Stimulated activated effector memory CD8-positive, alpha-beta T cell treated with anti-CD3 and anti-CD28 coated beads, Interleukin-12 subunit alpha, Interleukin-12 subunit beta, amount 100 ng/mL, for 72 hours (primary cell): ENCODE measurements around the gene GMPPA.

Experiments used
- ATAC-seq: fragments of 150-1000 bp; cut with Tn5 transposase; 2 replicates; pipeline ENCODE4 v1.10.0; 2021
- DNase-seq, 2 donors: peaks; one replicate each; pipeline ENCODE4 v3.0.0; 2021 to 2022; ENCODE audit warnings: low spot score in 2 of 2
- H3K27ac Mint-ChIP-seq: one replicate; pipeline ENCODE4 v1.8.0; 2022; ENCODE audit warnings: mild to moderate bottlenecking, mixed read lengths
- H3K36me3 Mint-ChIP-seq: one replicate; pipeline ENCODE4 v1.8.0; 2022; ENCODE audit warnings: mild to moderate bottlenecking, mixed read lengths
- H3K4me1 Mint-ChIP-seq: one replicate; pipeline ENCODE4 v1.8.0; 2022; ENCODE audit warnings: mixed read lengths
- H3K4me3 Mint-ChIP-seq: one replicate; pipeline ENCODE4 v1.8.0; 2022; ENCODE audit warnings: mild to moderate bottlenecking, mixed read lengths
- H3K9me3 Mint-ChIP-seq: one replicate; pipeline ENCODE4 v1.8.0; 2022; ENCODE audit warnings: mixed read lengths

The GMPPA gene

GRCh38 chr2:219490186-219490585 is 8.5 kb upstream of the GMPPA start:
- Mint-ChIP-seq H3K36me3 (no peaks in the 10 kb centered on the region), H3K27ac (no peak overlapping the region), H3K4me3 (no peak overlapping the region), H3K9me3 (no peaks in the 10 kb centered on the region), H3K4me1 (no peaks in the 10 kb centered on the region)
- no peak for ATAC-seq
- DNase-seq, result no peak

DNA sequence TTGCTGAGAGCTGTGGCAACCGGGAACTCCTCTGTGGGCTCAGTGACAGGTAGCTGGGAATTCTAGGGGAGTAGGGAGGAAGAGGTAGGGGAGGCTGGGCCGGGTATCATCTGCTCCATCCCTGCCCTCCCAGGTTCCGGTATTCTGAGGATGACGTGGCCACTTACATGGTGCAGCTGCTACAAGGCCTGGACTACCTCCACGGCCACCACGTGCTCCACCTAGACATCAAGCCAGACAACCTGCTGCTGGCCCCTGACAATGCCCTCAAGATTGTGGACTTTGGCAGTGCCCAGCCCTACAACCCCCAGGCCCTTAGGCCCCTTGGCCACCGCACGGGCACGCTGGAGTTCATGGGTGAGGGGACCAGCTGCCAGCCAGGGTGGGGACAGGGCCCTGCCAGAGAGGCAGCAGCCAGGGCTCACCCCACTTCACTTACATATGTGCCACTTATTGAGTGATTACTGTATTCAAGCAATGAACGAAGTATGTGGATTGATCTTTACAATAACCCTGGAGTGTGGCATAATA is 8.0 kb upstream of the GMPPA start:
- no peak overlapping the region for H3K4me3 Mint-ChIP-seq
- no peaks in the 10 kb centered on the region for H3K9me3 Mint-ChIP-seq
- ATAC-seq, result no peak
- no peaks in the 10 kb centered on the region for H3K4me1 Mint-ChIP-seq
- DNase-seq, result no peak
- no peaks in the 10 kb centered on the region for H3K36me3 Mint-ChIP-seq
- no peak overlapping the region for H3K27ac Mint-ChIP-seq

GRCh38 chr2:219491278-219491963 is 7.3 kb upstream of the GMPPA start:
- no peak overlapping the region for H3K27ac Mint-ChIP-seq
- ATAC-seq (no peak), DNase-seq (no peak)
- no peak overlapping the region for H3K4me3 Mint-ChIP-seq
- H3K36me3 Mint-ChIP-seq, result no peaks in the 10 kb centered on the region
- peaks cover 3% of the 10 kb centered on the region for H3K4me1 Mint-ChIP-seq
- H3K9me3 Mint-ChIP-seq, result no peaks in the 10 kb centered on the region

DNA sequence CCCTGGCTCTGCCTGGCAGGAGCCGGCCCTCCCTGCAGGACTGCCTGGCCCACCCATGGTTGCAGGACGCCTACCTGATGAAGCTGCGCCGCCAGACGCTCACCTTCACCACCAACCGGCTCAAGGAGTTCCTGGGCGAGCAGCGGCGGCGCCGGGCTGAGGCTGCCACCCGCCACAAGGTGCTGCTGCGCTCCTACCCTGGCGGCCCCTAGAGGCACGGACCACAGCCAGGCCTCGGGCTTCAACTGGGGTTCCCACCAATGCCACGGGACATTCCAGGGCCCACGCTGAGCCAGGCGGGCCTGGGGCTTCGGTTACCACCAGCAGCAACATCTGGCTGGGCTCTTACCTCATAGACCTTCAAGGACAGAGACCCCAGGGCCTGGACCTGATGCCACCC is 6.1 kb upstream of the GMPPA start:
- DNase-seq (no peak), ATAC-seq (no peak)
- peaks cover 15% of the 10 kb centered on the region for H3K4me1 Mint-ChIP-seq
- H3K27ac Mint-ChIP-seq, result no peak overlapping the region
- H3K4me3 Mint-ChIP-seq, result no peak overlapping the region
- H3K36me3 Mint-ChIP-seq, result no peaks in the 10 kb centered on the region
- H3K9me3 Mint-ChIP-seq, result no peaks in the 10 kb centered on the region

DNA sequence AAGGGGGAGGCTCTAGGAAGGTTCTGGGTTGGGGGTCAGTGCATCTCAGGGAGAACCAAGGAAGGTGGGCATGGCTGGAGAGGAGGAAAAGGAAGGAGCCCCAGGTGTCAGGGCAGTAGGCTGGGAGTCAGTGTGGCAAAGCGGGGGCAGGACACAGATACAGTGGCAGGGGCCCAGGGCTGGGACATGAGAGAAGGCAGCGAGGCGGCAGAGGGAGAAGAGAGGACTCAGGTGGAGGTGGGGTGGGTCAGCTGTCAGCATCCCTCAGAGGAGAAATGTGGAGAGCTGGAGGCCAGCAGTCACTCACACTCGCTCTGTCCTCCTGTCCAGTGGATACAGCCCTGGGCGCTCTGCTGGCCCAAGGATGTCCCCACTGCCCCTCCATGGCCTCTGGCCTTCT is 5.6 kb upstream of the GMPPA start:
- Mint-ChIP-seq H3K4me1 (peaks cover 20% of the 10 kb centered on the region), H3K4me3 (no peak overlapping the region), H3K36me3 (peaks cover 2% of the 10 kb centered on the region), H3K9me3 (no peaks in the 10 kb centered on the region), H3K27ac (no peak overlapping the region)
- DNase-seq (no peak), ATAC-seq (no peak)

DNA sequence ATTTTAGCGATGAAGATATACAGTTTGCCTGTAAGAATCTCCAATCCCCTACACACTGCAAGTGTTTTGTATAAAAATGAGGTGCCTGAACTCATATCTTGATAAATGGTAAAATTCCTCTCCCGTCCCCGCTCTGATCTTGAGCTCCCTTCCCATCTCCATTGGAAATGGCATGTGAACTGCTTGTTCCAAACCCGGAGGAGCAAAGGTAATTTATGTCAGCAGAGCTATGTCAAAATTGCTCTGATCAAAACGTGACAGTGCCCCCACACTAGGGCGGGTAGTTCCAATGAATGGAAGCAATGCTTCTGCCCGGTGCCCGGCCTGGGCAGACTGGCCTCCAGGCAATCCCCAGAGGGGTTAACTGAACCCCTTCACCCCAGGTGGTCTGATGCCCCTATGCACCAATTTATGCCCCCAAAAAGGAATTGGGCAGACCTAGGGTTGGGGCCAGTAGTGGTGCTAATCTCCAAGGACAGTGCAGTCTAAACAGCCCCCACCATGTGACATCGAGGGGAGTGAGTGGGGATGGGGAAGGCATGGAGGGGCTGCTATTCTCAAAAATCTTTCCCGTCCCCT is 3.6 kb upstream of the GMPPA start:
- H3K4me1 Mint-ChIP-seq, result peaks cover 40% of the 10 kb centered on the region
- H3K9me3 Mint-ChIP-seq, result no peaks in the 10 kb centered on the region
- H3K4me3 Mint-ChIP-seq, result no peak overlapping the region
- no peak overlapping the region for H3K27ac Mint-ChIP-seq
- ATAC-seq (no peak), DNase-seq (no peak)
- peaks cover 10% of the 10 kb centered on the region for H3K36me3 Mint-ChIP-seq

- Mint-ChIP-seq H3K9me3 (no peaks in the 10 kb centered on the region), H3K27ac (no peak overlapping the region), H3K4me3 (no peak overlapping the region), H3K36me3 (peaks cover 10% of the 10 kb centered on the region), H3K4me1 (peaks cover 45% of the 10 kb centered on the region)
- peak; percentile 19 for ATAC-seq
- peak; percentile 29 to 73 for DNase-seq
Measured at GRCh38 chr2:219495531-219496122, 3.1 kb upstream of the GMPPA start.

- H3K27ac Mint-ChIP-seq, result no peak overlapping the region
- DNase-seq (no peak), ATAC-seq (no peak)
- H3K4me1 Mint-ChIP-seq, result peaks cover 47% of the 10 kb centered on the region
- peaks cover 10% of the 10 kb centered on the region for H3K36me3 Mint-ChIP-seq
- H3K9me3 Mint-ChIP-seq, result no peaks in the 10 kb centered on the region
- peak overlapping the region; percentile 98 for H3K4me3 Mint-ChIP-seq
Measured at GRCh38 chr2:219496247-219496824, 2.4 kb upstream of the GMPPA start.

DNA sequence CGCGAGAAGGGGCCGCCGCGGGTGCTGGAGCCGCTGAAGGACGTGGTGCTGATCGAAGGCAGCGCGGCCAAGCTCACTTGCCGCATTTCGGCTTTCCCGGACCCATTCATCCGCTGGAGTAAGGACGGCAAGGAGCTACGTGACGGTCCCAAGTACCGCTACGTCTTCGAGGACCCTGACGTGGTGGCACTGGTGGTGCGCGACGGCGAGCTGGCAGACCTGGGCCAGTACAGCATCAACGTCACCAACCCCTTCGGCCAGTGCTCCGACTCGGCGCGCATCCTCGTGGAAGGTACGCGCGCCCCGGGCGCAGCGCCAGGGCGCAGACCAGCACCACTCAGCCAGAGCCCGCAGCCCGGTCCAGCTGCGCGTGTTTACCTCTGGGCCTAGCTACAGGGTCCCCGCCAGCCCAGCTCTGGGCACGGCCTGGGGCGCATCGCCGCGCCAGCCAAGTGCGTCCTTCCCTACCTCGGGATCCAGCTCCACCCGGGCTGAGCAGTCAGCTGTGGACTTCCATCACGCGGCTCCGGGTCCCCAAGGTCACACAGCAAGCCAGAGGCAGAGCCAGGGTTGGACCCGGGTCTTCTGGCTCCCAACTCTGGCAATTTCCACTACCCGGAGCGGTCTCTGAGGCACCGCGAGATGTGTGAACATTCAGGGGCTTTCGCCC is 1.7 kb upstream of the GMPPA start:
- Mint-ChIP-seq H3K9me3 (no peaks in the 10 kb centered on the region), H3K27ac (no peak overlapping the region), H3K4me1 (peaks cover 54% of the 10 kb centered on the region), H3K4me3 (peak overlapping the region; percentile 98), H3K36me3 (peaks cover 10% of the 10 kb centered on the region)
- DNase-seq, result no peak
- no peak for ATAC-seq

DNA sequence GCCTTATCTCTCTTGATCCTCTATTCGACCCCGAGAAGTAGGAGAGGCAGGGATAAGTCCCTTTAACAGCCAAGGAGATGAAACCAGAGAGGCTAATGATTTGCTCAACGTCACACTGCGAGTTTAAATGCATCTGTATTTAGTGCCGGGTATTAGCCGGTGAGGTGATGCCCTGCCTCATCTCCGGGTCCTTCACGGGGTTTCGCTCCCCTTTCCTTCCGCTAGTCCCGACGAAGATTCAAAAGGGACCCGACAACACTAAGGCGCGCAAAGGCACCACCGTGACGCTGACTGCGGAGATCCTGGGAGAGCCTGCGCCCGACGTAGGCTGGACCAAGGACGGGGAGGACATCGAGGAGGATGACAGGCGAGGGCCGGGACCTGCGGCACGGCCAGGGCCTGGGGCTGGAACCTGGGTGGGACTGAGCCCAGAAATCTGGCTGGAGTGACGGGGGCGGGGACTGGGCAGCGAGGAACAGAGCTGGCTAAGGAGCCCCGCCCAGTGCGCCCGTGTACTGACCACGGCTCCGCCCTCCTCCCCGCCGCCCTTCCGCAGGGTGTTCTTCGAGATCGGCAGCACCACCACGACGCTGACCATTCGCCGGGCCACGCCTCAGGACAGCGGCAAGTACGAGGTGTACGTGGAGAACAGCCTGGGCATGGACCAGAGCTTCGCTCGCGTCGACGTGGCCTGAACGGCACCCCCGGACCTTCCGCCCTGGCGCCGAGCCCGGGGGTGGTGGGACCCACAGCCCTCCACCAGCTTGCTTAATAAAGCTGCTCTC is 1.0 kb upstream of the GMPPA start:
- DNase-seq (peak; percentile 45 to 74), ATAC-seq (peak; percentile 52)
- Mint-ChIP-seq H3K36me3 (peaks cover 13% of the 10 kb centered on the region), H3K4me3 (peak overlapping the region; percentile 98), H3K27ac (no peak overlapping the region), H3K4me1 (peaks cover 55% of the 10 kb centered on the region), H3K9me3 (no peaks in the 10 kb centered on the region)

DNA sequence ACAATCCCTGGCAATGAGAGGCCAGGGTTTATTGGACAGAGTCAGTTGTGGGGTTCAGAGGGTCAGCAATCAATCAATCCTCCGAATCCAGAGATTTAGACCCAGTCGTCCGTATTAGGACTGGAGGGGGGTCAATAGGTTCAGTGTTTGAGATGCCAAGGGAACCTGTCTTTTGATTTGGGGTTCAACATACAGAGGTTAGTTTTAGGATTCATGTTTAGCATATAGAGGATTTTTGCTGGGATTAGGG is 292 bp downstream of the GMPPA start:
- Mint-ChIP-seq H3K27ac (peak overlapping the region; percentile 93), H3K36me3 (peaks cover 21% of the 10 kb centered on the region), H3K9me3 (no peaks in the 10 kb centered on the region), H3K4me1 (peaks cover 55% of the 10 kb centered on the region), H3K4me3 (peak overlapping the region; percentile 98)
- DNase-seq (no peak), ATAC-seq (no peak)

DNA sequence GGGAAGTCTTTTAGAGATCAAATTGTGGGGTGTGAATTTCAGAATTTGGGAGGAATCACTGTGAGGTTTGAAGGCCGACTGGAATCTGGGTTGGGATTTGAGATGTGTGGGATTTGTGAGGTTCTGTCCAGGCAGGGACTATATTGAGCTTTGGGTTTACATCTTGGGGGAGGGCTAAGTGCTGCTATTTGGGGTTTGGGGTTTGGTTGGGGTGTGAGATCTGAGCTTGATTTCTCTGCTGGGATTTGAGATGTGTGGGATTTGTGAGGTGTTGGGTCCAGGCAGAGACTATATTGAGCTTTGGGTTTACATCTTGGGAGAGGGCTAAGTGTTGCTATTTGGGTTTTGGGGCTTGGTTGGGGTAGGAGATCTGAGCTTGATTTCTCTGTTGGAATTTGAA is 864 bp downstream of the GMPPA start:
- ATAC-seq, result no peak
- no peaks in the 10 kb centered on the region for H3K9me3 Mint-ChIP-seq

GRCh38 chr2:219500135-219500534 is 1.4 kb downstream of the GMPPA start:
- ATAC-seq (no peak), DNase-seq (no peak)
- no peaks in the 10 kb centered on the region for H3K9me3 Mint-ChIP-seq
- peak overlapping the region; percentile 93 for H3K27ac Mint-ChIP-seq
- H3K36me3 Mint-ChIP-seq, result peaks cover 32% of the 10 kb centered on the region
- peaks cover 55% of the 10 kb centered on the region for H3K4me1 Mint-ChIP-seq
- H3K4me3 Mint-ChIP-seq, result peak overlapping the region; percentile 98

More for the DNA sequence above, 864 bp downstream of the GMPPA start:
- peak overlapping the region; percentile 93 for H3K27ac Mint-ChIP-seq
- H3K4me3 Mint-ChIP-seq, result peak overlapping the region; percentile 98
- H3K4me1 Mint-ChIP-seq, result peaks cover 55% of the 10 kb centered on the region
- no peak for DNase-seq
- H3K36me3 Mint-ChIP-seq, result peaks cover 27% of the 10 kb centered on the region

DNA sequence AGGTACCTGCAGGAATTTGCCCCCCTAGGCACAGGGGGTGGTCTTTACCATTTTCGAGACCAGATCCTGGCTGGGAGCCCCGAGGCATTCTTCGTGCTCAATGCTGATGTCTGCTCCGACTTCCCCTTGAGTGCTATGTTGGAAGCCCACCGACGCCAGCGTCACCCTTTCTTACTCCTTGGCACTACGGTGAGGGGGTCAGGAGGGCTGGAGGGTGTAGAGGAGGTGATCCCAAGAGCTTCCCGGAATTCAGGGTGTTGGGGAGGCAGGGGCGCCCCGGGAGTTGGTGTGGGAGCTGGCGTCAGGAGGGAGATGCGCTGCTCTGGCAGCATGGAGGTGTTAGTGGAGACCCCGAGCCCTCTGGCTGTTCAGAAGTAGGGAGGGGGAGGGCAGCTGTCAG is 3.2 kb downstream of the GMPPA start:
- Mint-ChIP-seq H3K36me3 (peaks cover 50% of the 10 kb centered on the region), H3K4me3 (no peak overlapping the region), H3K27ac (peak overlapping the region; percentile 69), H3K9me3 (no peaks in the 10 kb centered on the region), H3K4me1 (peaks cover 47% of the 10 kb centered on the region)
- DNase-seq (no peak), ATAC-seq (no peak)

DNA sequence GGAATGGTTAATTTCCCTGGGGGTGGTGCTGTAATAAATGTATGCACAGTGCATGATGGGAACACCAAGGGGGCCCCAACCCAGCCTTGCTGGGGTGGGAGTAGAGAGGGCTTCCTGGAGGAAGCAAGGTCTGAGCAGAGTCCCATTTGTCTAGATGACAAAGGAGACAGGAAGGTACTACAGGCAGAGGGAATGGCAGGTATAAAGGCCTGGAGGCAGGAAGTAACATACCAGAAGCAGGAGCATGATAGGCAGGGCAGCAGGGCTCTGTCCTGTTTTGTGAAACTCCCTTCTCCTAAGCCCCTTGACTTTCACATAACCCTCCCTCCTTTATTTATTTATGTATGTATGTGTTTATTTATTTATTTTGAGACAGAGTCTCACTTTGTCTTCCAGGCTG is 3.9 kb downstream of the GMPPA start:
- no peak for ATAC-seq
- Mint-ChIP-seq H3K27ac (no peak overlapping the region), H3K4me3 (no peak overlapping the region), H3K4me1 (peaks cover 40% of the 10 kb centered on the region), H3K9me3 (no peaks in the 10 kb centered on the region), H3K36me3 (peaks cover 57% of the 10 kb centered on the region)
- no peak for DNase-seq
